ENCODE results near the gene BMP4.
A peak's percentile ranks its signal among the peaks of the same experiment; 100 is the strongest.

Gene BMP4

GRCh38 chr14:53956427-53957201, at the start of gene BMP4:
Gene BMP4, minus strand, starts transcription at chr14:53956825. Its CDS starts 4,603 bp downstream, at chr14:53952222.
- no peaks in the 10 kb centered on the region for H3K9me3 ChIP-seq (ENCODE audit: severe bottlenecking)
- no peaks in the 10 kb centered on the region for H3K36me3 ChIP-seq (ENCODE audit: low read depth)
- no peak within 1 kb of the TSS for H3K27ac ChIP-seq (ENCODE audit: poor library complexity, severe bottlenecking)
- H3K27me3 ChIP-seq (ENCODE audit: insufficient read depth, poor library complexity, severe bottlenecking), result peaks cover 22% of the 10 kb centered on the region
- no peak for ATAC-seq (ENCODE audit: low read depth)
- H3K4me3 ChIP-seq (ENCODE audit: severe bottlenecking), result peak within 1 kb of the TSS; percentile 40
- no peaks in the 10 kb centered on the region for H3K4me1 ChIP-seq (ENCODE audit: insufficient read depth, poor library complexity, severe bottlenecking)
- peak; percentile 71 for DNase-seq (ENCODE audit: low spot score)
- no peak for TF ChIP-seq CTCF (IDR thresholded peaks at IDR 0.05; ENCODE audit: poor library complexity, severe bottlenecking)

GRCh38 chr14:54003064-54003463, 46.4 kb upstream of the BMP4 start:
- DNase-seq (ENCODE audit: low spot score) (no peak), ATAC-seq (ENCODE audit: low read depth) (no peak)
- H3K4me1 ChIP-seq (ENCODE audit: insufficient read depth, poor library complexity, severe bottlenecking), result peaks cover 22% of the 10 kb centered on the region
- no peaks in the 10 kb centered on the region for H3K36me3 ChIP-seq (ENCODE audit: low read depth)
- no peaks in the 10 kb centered on the region for H3K9me3 ChIP-seq (ENCODE audit: severe bottlenecking)
- no peak overlapping the region for H3K4me3 ChIP-seq (ENCODE audit: severe bottlenecking)
- H3K27ac ChIP-seq (ENCODE audit: poor library complexity, severe bottlenecking), result no peak overlapping the region
- no peaks in the 10 kb centered on the region for H3K27me3 ChIP-seq (ENCODE audit: insufficient read depth, poor library complexity, severe bottlenecking)
- TF ChIP-seq CTCF (IDR thresholded peaks at IDR 0.05; ENCODE audit: poor library complexity, severe bottlenecking), result no peak

GRCh38 chr14:54002653-54003052, 46.0 kb upstream of the BMP4 start:
- H3K4me3 ChIP-seq (ENCODE audit: severe bottlenecking), result no peak overlapping the region
- no peak for TF ChIP-seq CTCF (IDR thresholded peaks at IDR 0.05; ENCODE audit: poor library complexity, severe bottlenecking)
- H3K4me1 ChIP-seq (ENCODE audit: insufficient read depth, poor library complexity, severe bottlenecking), result peaks cover 22% of the 10 kb centered on the region
- no peak for DNase-seq (ENCODE audit: low spot score)
- H3K9me3 ChIP-seq (ENCODE audit: severe bottlenecking), result no peaks in the 10 kb centered on the region
- H3K27me3 ChIP-seq (ENCODE audit: insufficient read depth, poor library complexity, severe bottlenecking), result no peaks in the 10 kb centered on the region
- no peaks in the 10 kb centered on the region for H3K36me3 ChIP-seq (ENCODE audit: low read depth)
- ATAC-seq (ENCODE audit: low read depth), result no peak
- H3K27ac ChIP-seq (ENCODE audit: poor library complexity, severe bottlenecking), result no peak overlapping the region

GRCh38 chr14:54001189-54001878, 44.7 kb upstream of the BMP4 start:
- no peak for TF ChIP-seq CTCF (IDR thresholded peaks at IDR 0.05; ENCODE audit: poor library complexity, severe bottlenecking)
- peaks cover 22% of the 10 kb centered on the region for H3K4me1 ChIP-seq (ENCODE audit: insufficient read depth, poor library complexity, severe bottlenecking)
- ATAC-seq (ENCODE audit: low read depth) (no peak), DNase-seq (ENCODE audit: low spot score) (no peak)
- no peaks in the 10 kb centered on the region for H3K27me3 ChIP-seq (ENCODE audit: insufficient read depth, poor library complexity, severe bottlenecking)
- H3K36me3 ChIP-seq (ENCODE audit: low read depth), result no peaks in the 10 kb centered on the region
- H3K27ac ChIP-seq (ENCODE audit: poor library complexity, severe bottlenecking), result peak overlapping the region; percentile 52
- no peaks in the 10 kb centered on the region for H3K9me3 ChIP-seq (ENCODE audit: severe bottlenecking)
- H3K4me3 ChIP-seq (ENCODE audit: severe bottlenecking), result no peak overlapping the region

All from RWPE2 (cell line).